OCI-LY1 (cell line): ENCODE results near the gene SAYSD1.

Experiments used
- H2AFZ ChIP-seq: fragments of 200-600 bp; sonication (generic), shearing (Covaris generic); 2 replicates; pipeline ENCODE4 v1.6.0; 2014; ENCODE audit warnings: antibody characterized with exemption, mild to moderate bottlenecking, low read length
- H3F3A ChIP-seq: fragments of 200-600 bp; sonication (generic), shearing (Covaris generic); 2 replicates; pipeline ENCODE4 v1.6.0; 2014; ENCODE audit warnings: mild to moderate bottlenecking, antibody characterized with exemption, low read length, moderate library complexity; ENCODE audit not compliant: insufficient read depth
- H3K27ac ChIP-seq: fragments of 200-600 bp; sonication (generic); 2 replicates; pipeline ENCODE4 v1.5.1; 2014; ENCODE audit warnings: low read length, mixed run types, mild to moderate bottlenecking, low read depth; ENCODE audit not compliant: poor library complexity, severe bottlenecking
- H3K27me3 ChIP-seq: fragments of 200-600 bp; sonication (generic); 2 replicates; pipeline ENCODE4 v1.6.0; 2014; ENCODE audit warnings: antibody characterized with exemption, mild to moderate bottlenecking, low read length, moderate library complexity; ENCODE audit not compliant: insufficient read depth
- H3K36me3 ChIP-seq: fragments of 200-600 bp; sonication (generic); 2 replicates; pipeline ENCODE4 v1.6.1; 2014; ENCODE audit warnings: mild to moderate bottlenecking, antibody characterized with exemption, low read length, moderate library complexity, mixed read lengths; ENCODE audit not compliant: insufficient read depth
- H3K4me1 ChIP-seq: fragments of 200-600 bp; sonication (generic); 2 replicates; pipeline ENCODE4 v1.5.1; 2014; ENCODE audit warnings: mild to moderate bottlenecking, low read length, moderate library complexity; ENCODE audit not compliant: insufficient read depth, severe bottlenecking
- H3K4me2 ChIP-seq: fragments of 200-600 bp; sonication (generic), shearing (Covaris generic); 2 replicates; pipeline ENCODE4 v1.6.1; 2014; ENCODE audit warnings: low read length
- H3K4me3 ChIP-seq: fragments of 200-600 bp; sonication (generic); 2 replicates; pipeline ENCODE4 v1.5.1; 2014; ENCODE audit warnings: low read length, low read depth, mild to moderate bottlenecking, mixed read lengths; ENCODE audit not compliant: poor library complexity, severe bottlenecking
- H3K79me2 ChIP-seq: fragments of 200-600 bp; shearing (Covaris generic); 2 replicates; pipeline ENCODE4 v1.6.1; 2016; ENCODE audit warnings: mixed run types, low read length, mixed read lengths; ENCODE audit not compliant: insufficient read depth
- H3K9ac ChIP-seq: fragments of 200-600 bp; sonication (generic), shearing (Covaris generic); 2 replicates; pipeline ENCODE4 v1.6.1; 2014; ENCODE audit warnings: mild to moderate bottlenecking, low read length, mixed read lengths
- H3K9me2 ChIP-seq: fragments of 200-600 bp; sonication (generic), shearing (Covaris generic); 2 replicates; pipeline ENCODE4 v1.6.1; 2014; ENCODE audit warnings: low read depth, mild to moderate bottlenecking, low read length, mixed read lengths
- H3K9me3 ChIP-seq: fragments of 200-600 bp; shearing (Covaris generic); 2 replicates; pipeline ENCODE4 v1.6.1; 2014; ENCODE audit warnings: low read length, mixed read lengths
- H4K20me1 ChIP-seq: fragments of 200-600 bp; sonication (generic), shearing (Covaris generic); 2 replicates; pipeline ENCODE4 v1.6.0; 2016; ENCODE audit warnings: mild to moderate bottlenecking, low read length; ENCODE audit not compliant: insufficient read depth
- CTCF ChIP-seq: fragments of 200-600 bp; sonication (generic), shearing (Covaris generic); IDR thresholded peaks from 2 replicates; pipeline ENCODE4 v1.5.1; 2017; ENCODE audit warnings: mild to moderate bottlenecking, antibody characterized with exemption, low read length, moderate library complexity, mixed read lengths
- EZH2 ChIP-seq: fragments of 200-600 bp; sonication (generic), shearing (Covaris generic); IDR thresholded peaks from 2 replicates; pipeline ENCODE4 v1.8.0; 2017; ENCODE audit warnings: borderline replicate concordance, mixed run types, mild to moderate bottlenecking, antibody characterized with exemption, low read length, moderate library complexity, mixed read lengths

The SAYSD1 gene

GRCh38 chr6:39061182-39061581, 53.8 kb downstream of the SAYSD1 start:
- no peaks in the 10 kb centered on the region for H3K36me3 ChIP-seq
- H2AFZ ChIP-seq, result no peak overlapping the region
- H3K9me3 ChIP-seq, result no peaks in the 10 kb centered on the region
- TF ChIP-seq EZH2 (no peak), CTCF (no peak)
- no peaks in the 10 kb centered on the region for H3K9me2 ChIP-seq
- no peaks in the 10 kb centered on the region for H3K4me1 ChIP-seq
- no peak overlapping the region for H3K27ac ChIP-seq
- H3F3A ChIP-seq, result no peaks in the 10 kb centered on the region
- H3K79me2 ChIP-seq, result no peaks in the 10 kb centered on the region
- H3K9ac ChIP-seq, result no peak overlapping the region
- H3K4me2 ChIP-seq, result no peak overlapping the region
- H3K27me3 ChIP-seq, result no peaks in the 10 kb centered on the region; the same call in 1 of the 2 replicates
- no peaks in the 10 kb centered on the region for H4K20me1 ChIP-seq
- H3K4me3 ChIP-seq, result no peak overlapping the region

GRCh38 chr6:39060467-39061160, 54.4 kb downstream of the SAYSD1 start:
- Histone ChIP-seq H3K79me2 (no peaks in the 10 kb centered on the region), H4K20me1 (no peaks in the 10 kb centered on the region), H3K27ac (no peak overlapping the region), H3K4me2 (no peak overlapping the region), H3K4me3 (no peak overlapping the region), H3K27me3 (no peaks in the 10 kb centered on the region; the same call in 1 of the 2 replicates), H3K9ac (no peak overlapping the region), H2AFZ (no peak overlapping the region), H3F3A (no peaks in the 10 kb centered on the region), H3K4me1 (no peaks in the 10 kb centered on the region), H3K36me3 (no peaks in the 10 kb centered on the region), H3K9me2 (no peaks in the 10 kb centered on the region), H3K9me3 (no peaks in the 10 kb centered on the region)
- TF ChIP-seq CTCF (no peak), EZH2 (no peak)

- TF ChIP-seq CTCF (no peak), EZH2 (no peak)
- Histone ChIP-seq H3K27me3 (no peaks in the 10 kb centered on the region; the same call in 1 of the 2 replicates), H4K20me1 (no peaks in the 10 kb centered on the region)
Measured at GRCh38 chr6:39059496-39060310, 55.3 kb downstream of the SAYSD1 start.

More at GRCh38 chr6:39059496-39060310, 55.3 kb downstream of the SAYSD1 start:
- no peaks in the 10 kb centered on the region for H3F3A ChIP-seq
- H3K36me3 ChIP-seq, result no peaks in the 10 kb centered on the region
- H3K4me2 ChIP-seq, result no peak overlapping the region
- H3K4me1 ChIP-seq, result no peaks in the 10 kb centered on the region
- no peak overlapping the region for H3K27ac ChIP-seq
- H3K9me3 ChIP-seq, result no peaks in the 10 kb centered on the region
- no peaks in the 10 kb centered on the region for H3K79me2 ChIP-seq
- H3K9ac ChIP-seq, result no peak overlapping the region
- H2AFZ ChIP-seq, result no peak overlapping the region
- no peak overlapping the region for H3K4me3 ChIP-seq
- H3K9me2 ChIP-seq, result no peaks in the 10 kb centered on the region
